WERI-Rb-1 (cell line): Measurements from ENCODE around the gene TMSB4X.

Experiments used
- DNase-seq: peaks from one replicate; pipeline ENCODE4 v3.0.0-alpha.2; 2020
- H3K27ac ChIP-seq: fragments of 250-450 bp; sonication (Bioruptor Pico); 2 replicates; pipeline ENCODE4 v1.5.1; 2020; ENCODE audit warnings: mild to moderate bottlenecking, moderate library complexity
- H3K27me3 ChIP-seq: fragments of 250-450 bp; sonication (Bioruptor Pico); 2 replicates; pipeline ENCODE4 v1.5.1; 2021; ENCODE audit warnings: mild to moderate bottlenecking, low read depth, moderate library complexity; ENCODE audit not compliant: insufficient read depth, severe bottlenecking
- H3K36me3 ChIP-seq: fragments of 250-450 bp; sonication (Bioruptor Pico); 2 replicates; pipeline ENCODE4 v1.5.1; 2020; ENCODE audit warnings: mild to moderate bottlenecking, moderate library complexity
- H3K4me3 ChIP-seq: 2 replicates; pipeline ENCODE4 v1.5.1; 2011; ENCODE audit warnings: low read depth, mild to moderate bottlenecking, control low read depth, low read length
- H3K9me3 ChIP-seq: fragments of 250-450 bp; sonication (Bioruptor Pico); 2 replicates; pipeline ENCODE4 v1.5.1; 2021; ENCODE audit warnings: mild to moderate bottlenecking, moderate library complexity; ENCODE audit not compliant: severe bottlenecking
- CTCF ChIP-seq: IDR thresholded peaks from 2 replicates; pipeline ENCODE4 v1.5.1; 2011; ENCODE audit warnings: low read depth, mild to moderate bottlenecking, control low read depth, inconsistent platforms, low read length

The TMSB4X gene

GRCh38 chrX:13022926-13023325 is 48.0 kb downstream of the TMSB4X start:
- Histone ChIP-seq H3K9me3 (no peaks in the 10 kb centered on the region), H3K4me3 (no peak overlapping the region), H3K27ac (no peak overlapping the region), H3K27me3 (no peaks in the 10 kb centered on the region), H3K36me3 (no peaks in the 10 kb centered on the region)
- DNase-seq: no peak
- TF ChIP-seq CTCF: no peak

- TF ChIP-seq CTCF: no peak
- Histone ChIP-seq H3K9me3 (no peaks in the 10 kb centered on the region), H3K27me3 (no peaks in the 10 kb centered on the region), H3K4me3 (no peak overlapping the region), H3K36me3 (no peaks in the 10 kb centered on the region), H3K27ac (no peak overlapping the region)
- no peak for DNase-seq
Measured at GRCh38 chrX:13023567-13023966, 48.7 kb downstream of the TMSB4X start.

- Histone ChIP-seq H3K36me3 (no peaks in the 10 kb centered on the region), H3K4me3 (no peak overlapping the region), H3K27ac (no peak overlapping the region), H3K9me3 (no peaks in the 10 kb centered on the region), H3K27me3 (no peaks in the 10 kb centered on the region)
- no peak for DNase-seq
- no peak for TF ChIP-seq CTCF
Measured at GRCh38 chrX:13023979-13024378, 49.1 kb downstream of the TMSB4X start.

- H3K27ac ChIP-seq: no peak overlapping the region
- H3K9me3 ChIP-seq: no peaks in the 10 kb centered on the region
- H3K4me3 ChIP-seq: no peak overlapping the region
- no peaks in the 10 kb centered on the region for H3K27me3 ChIP-seq
- no peak for DNase-seq
- TF ChIP-seq CTCF: no peak
- no peaks in the 10 kb centered on the region for H3K36me3 ChIP-seq
Measured at GRCh38 chrX:13024986-13025385, 50.1 kb downstream of the TMSB4X start.
